Skeletal muscle satellite cell (primary cell): Measurements from ENCODE around the gene RGS14.

ENCODE experiments used
- H3K27me3 ChIP-seq: 2 replicates; pipeline ENCODE4 v1.7.0; 2013; ENCODE audit warnings: low read length; ENCODE audit not compliant: control insufficient read depth, insufficient read depth
- H3K36me3 ChIP-seq: 2 replicates; pipeline ENCODE4 v1.7.0; 2013; ENCODE audit warnings: mild to moderate bottlenecking, control low read depth, low read length; ENCODE audit not compliant: insufficient read depth
- H3K4me1 ChIP-seq: 2 replicates; pipeline ENCODE4 v1.7.0; 2013; ENCODE audit warnings: low read length; ENCODE audit not compliant: control insufficient read depth, insufficient read depth
- H3K4me2 ChIP-seq: 2 replicates; pipeline ENCODE4 v1.7.0; 2013; ENCODE audit warnings: mild to moderate bottlenecking, low read length
- H3K4me3 ChIP-seq: 2 replicates; pipeline ENCODE4 v1.7.0; 2013; ENCODE audit warnings: low read length
- H3K9ac ChIP-seq: 2 replicates; pipeline ENCODE4 v1.7.0; 2013; ENCODE audit warnings: mild to moderate bottlenecking, low read depth, low read length, moderate library complexity
- H3K9me3 ChIP-seq: replicated peaks from 2 replicates; pipeline ENCODE4 v1.7.0; 2013; ENCODE audit warnings: mild to moderate bottlenecking, control low read depth, low read length

RGS14 gene

DNA sequence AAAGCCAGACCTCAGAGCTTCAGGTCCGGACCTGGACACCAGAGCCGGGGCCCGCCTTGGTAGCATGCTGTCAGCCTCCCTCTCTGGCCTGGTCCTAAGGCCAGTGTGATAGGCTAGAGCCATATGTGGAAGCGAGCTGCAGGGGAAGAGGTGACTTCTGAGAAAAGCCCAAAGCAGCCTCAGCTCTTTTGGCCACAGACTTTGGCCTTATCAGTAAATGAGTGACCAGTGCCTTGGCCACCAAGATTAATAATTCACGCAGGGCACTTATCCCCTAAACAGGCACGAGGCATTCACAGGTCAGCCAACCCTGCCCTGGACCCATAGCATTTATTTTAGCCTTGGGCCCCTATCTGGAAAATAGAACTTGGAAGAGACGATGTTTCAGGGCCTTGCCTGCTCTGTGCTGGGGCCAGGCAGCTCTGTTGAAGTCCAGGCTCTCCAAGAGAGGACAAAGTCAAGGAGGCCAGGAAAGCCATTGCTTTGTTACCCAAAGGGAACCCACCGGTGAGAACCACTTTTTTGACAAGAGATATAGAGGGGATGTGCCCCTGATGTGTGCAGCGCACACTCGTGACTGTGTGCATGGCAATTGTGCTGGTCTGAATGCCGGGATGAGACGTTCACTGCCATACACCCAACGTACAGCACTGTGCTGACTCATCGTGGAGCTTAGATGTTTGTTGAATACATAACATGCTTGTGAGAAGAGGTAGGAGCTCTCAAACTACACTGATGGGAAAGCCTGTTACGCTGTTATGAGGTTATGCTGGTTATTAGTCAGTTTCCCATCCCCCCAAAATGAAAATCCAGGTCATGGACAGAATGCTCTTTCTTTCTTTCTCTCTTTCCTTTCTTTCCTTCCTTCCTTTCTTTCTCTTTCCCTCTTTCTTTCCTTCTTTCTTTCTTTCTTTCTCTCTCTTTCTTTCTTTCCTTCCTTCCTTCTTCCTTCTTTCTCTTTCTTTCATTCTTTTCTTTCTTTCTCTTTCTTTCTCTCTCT is 21.5 kb downstream of the RGS14 start:
- no peaks in the 10 kb centered on the region for H3K36me3 ChIP-seq
- H3K9ac ChIP-seq: no peak overlapping the region
- H3K4me3 ChIP-seq: no peak overlapping the region
- H3K4me2 ChIP-seq: no peak overlapping the region
- no peaks in the 10 kb centered on the region for H3K9me3 ChIP-seq
- peaks cover 15% of the 10 kb centered on the region for H3K27me3 ChIP-seq
- peaks cover 6% of the 10 kb centered on the region for H3K4me1 ChIP-seq

GRCh38 chr5:177380805-177381126 is 23.0 kb downstream of the RGS14 start:
- peaks cover 6% of the 10 kb centered on the region for H3K4me1 ChIP-seq
- no peak overlapping the region for H3K4me3 ChIP-seq
- H3K9ac ChIP-seq: no peak overlapping the region
- H3K4me2 ChIP-seq: no peak overlapping the region
- H3K27me3 ChIP-seq: peaks cover 25% of the 10 kb centered on the region
- H3K9me3 ChIP-seq: no peaks in the 10 kb centered on the region
- H3K36me3 ChIP-seq: no peaks in the 10 kb centered on the region

GRCh38 chr5:177382423-177383029 is 24.8 kb downstream of the RGS14 start:
- Histone ChIP-seq H3K9me3 (no peaks in the 10 kb centered on the region), H3K4me1 (peaks cover 6% of the 10 kb centered on the region), H3K9ac (no peak overlapping the region), H3K36me3 (no peaks in the 10 kb centered on the region), H3K27me3 (peaks cover 36% of the 10 kb centered on the region), H3K4me2 (no peak overlapping the region), H3K4me3 (no peak overlapping the region)

DNA sequence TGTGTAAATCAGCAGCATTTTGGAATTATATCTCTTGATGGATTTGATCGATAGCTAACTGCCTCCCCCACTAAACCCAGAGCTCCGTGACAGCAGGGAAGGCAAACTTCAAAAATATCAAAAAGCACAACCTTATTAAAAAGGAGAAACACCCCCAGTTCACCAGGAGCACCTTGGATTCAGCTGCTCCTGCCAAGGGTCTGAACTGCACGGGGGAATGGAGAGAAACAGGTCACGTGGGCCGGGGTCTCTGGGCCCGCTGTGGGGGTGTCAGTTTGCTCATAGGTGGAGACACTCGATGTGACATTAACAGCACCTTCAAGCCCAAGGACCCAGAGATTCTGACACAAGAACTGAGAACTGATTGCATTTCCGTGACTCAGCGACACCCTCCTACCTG is 25.5 kb downstream of the RGS14 start:
- H3K36me3 ChIP-seq: no peaks in the 10 kb centered on the region
- H3K9ac ChIP-seq: no peak overlapping the region
- H3K4me2 ChIP-seq: no peak overlapping the region
- no peak overlapping the region for H3K4me3 ChIP-seq
- no peaks in the 10 kb centered on the region for H3K9me3 ChIP-seq
- peaks cover 6% of the 10 kb centered on the region for H3K4me1 ChIP-seq
- peaks cover 39% of the 10 kb centered on the region for H3K27me3 ChIP-seq

- Histone ChIP-seq H3K4me3 (no peak within 1 kb of the TSS), H3K36me3 (no peaks in the 10 kb centered on the region), H3K9me3 (no peaks in the 10 kb centered on the region), H3K27me3 (peaks cover 41% of the 10 kb centered on the region), H3K9ac (no peak within 1 kb of the TSS), H3K4me1 (peaks cover 10% of the 10 kb centered on the region), H3K4me2 (no peak within 1 kb of the TSS)
Measured at GRCh38 chr5:177384134-177384533, 26.4 kb downstream of the RGS14 start, which contains the start of gene SLC34A1. Gene SLC34A1 (plus strand): TSS chr5:177384434. CDS start chr5:177385742, 1,308 bp downstream.

- Histone ChIP-seq H3K4me2 (no peak overlapping the region), H3K4me3 (no peak overlapping the region), H3K36me3 (no peaks in the 10 kb centered on the region), H3K9me3 (no peaks in the 10 kb centered on the region), H3K27me3 (peaks cover 41% of the 10 kb centered on the region), H3K9ac (no peak overlapping the region), H3K4me1 (peaks cover 16% of the 10 kb centered on the region)
Measured at GRCh38 chr5:177385720-177386119, 28.0 kb downstream of the RGS14 start.

DNA sequence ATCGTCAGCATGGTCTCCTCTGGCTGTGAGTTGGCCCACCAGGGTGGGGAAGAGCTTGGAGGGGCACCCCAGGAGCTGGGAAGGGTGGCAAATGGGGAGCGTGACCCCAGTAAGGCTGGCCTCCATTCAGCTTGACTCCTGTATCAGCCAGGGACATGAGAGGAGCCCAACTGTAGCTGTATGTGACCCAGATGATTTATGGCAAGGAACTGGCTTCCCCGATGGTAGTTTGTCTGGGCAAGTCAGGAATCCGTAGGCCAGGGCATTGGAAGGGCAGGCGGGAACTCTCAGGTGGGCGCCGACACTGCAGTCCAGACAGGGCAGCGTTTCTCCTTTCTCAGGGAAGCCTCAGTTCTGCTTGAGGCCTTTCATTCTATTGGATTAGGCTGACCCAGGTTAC is 28.8 kb downstream of the RGS14 start:
- Histone ChIP-seq H3K9me3 (no peaks in the 10 kb centered on the region), H3K9ac (no peak overlapping the region), H3K36me3 (no peaks in the 10 kb centered on the region), H3K4me3 (no peak overlapping the region), H3K4me2 (no peak overlapping the region), H3K27me3 (peaks cover 33% of the 10 kb centered on the region), H3K4me1 (peaks cover 16% of the 10 kb centered on the region)

DNA sequence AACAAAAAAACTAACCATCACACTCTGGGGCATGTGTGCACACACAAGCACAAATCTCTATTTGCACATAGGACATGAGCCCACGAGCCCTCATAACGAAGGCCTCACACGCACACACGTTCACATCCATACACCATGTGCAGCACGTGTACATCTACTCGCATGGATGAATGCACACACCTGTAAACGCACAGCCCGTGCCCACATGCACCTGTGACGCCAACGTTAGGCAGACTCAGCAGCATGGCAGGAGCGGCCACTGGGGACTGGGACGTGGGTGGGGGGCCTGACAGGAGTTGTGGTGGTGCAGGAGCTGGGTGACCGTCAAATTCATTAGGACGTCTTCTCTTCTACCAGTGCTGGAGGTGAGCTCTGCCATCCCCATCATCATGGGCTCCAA is 29.7 kb downstream of the RGS14 start:
- Histone ChIP-seq H3K27me3 (peaks cover 33% of the 10 kb centered on the region), H3K4me1 (peaks cover 16% of the 10 kb centered on the region), H3K36me3 (no peaks in the 10 kb centered on the region), H3K9ac (no peak overlapping the region), H3K4me3 (no peak overlapping the region), H3K9me3 (no peaks in the 10 kb centered on the region), H3K4me2 (no peak overlapping the region)

- Histone ChIP-seq H3K4me2 (peak overlapping the region; percentile 19), H3K9me3 (no peaks in the 10 kb centered on the region), H3K4me3 (no peak overlapping the region), H3K36me3 (no peaks in the 10 kb centered on the region), H3K9ac (no peak overlapping the region), H3K27me3 (peaks cover 32% of the 10 kb centered on the region), H3K4me1 (peaks cover 16% of the 10 kb centered on the region)
Measured at GRCh38 chr5:177388521-177389052, 30.9 kb downstream of the RGS14 start.

DNA sequence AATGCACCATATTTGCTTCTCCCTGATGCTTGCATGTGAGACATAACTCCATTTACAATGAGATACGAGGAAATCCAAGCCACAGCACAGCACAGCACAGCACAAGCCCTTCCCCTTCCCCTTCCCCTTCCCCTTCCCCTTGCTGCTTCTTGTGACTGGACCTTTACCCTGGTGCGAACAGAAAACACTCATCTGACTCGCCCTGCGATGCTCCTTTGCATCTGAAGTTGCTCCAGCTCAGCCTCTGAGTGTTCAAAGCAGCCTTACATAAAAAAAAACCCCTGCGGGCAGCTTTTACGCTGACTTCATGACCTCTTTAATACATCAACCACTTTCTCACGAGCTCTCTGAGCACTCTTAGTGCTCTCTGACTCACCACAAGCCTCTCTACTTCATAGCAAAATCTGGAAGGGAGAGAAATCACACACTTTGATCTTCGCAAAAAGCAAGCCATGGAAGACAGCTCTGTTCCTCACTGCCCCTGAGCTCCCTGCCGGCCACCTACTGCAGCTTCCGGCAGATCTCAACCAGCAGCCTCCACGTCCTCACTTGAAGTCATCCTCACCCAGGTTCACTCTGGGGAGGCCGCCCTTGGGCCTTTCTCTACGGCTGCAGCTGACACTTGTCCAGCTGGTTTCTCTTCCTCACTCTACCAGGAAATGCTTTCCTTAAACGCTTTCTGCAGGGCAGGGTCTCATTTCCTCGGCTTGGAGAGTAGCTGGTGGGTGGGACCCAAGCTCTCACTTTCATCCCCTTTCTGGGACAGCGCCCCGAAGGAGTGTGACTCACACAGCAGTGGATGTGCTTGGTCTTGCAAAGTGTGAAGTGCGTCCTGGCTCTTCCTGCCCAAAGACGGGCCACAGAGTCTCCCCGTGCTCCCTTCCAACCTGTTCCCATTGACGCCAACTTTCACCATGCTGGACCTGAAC is 31.8 kb downstream of the RGS14 start:
- Histone ChIP-seq H3K4me3 (no peak overlapping the region), H3K9ac (no peak overlapping the region), H3K9me3 (no peaks in the 10 kb centered on the region), H3K4me1 (peaks cover 16% of the 10 kb centered on the region), H3K4me2 (peak overlapping the region; percentile 65), H3K36me3 (no peaks in the 10 kb centered on the region), H3K27me3 (peaks cover 26% of the 10 kb centered on the region)
